Sigmoid colon (tissue), 4 donors: ENCODE data around the gene PSME4.

ENCODE experiments used
- CTCF ChIP-seq, 4 experiments: fragments of 450-650 bp in 3 of 4; fragments of 200-600 bp in 1 of 4; IDR thresholded peaks; one replicate each; pipeline ENCODE4 v1.5.1; 2016 to 2019; ENCODE audit warnings: antibody characterized with exemption in 4 of 4, mild to moderate bottlenecking in 3 of 4, moderate library complexity in 2 of 4
- EP300 ChIP-seq, 4 donors: sonication (generic); formaldehyde crosslinking; IDR thresholded peaks; one replicate each; pipeline ENCODE4 v1.6.1; 2017; ENCODE audit warnings: antibody characterized with exemption in 4 of 4
- POLR2A ChIP-seq, 2 donors: fragments of 450-650 bp; IDR thresholded peaks; one replicate each; pipeline ENCODE4 v1.6.1; 2016; ENCODE audit warnings: antibody characterized with exemption in 2 of 2, mild to moderate bottlenecking in 2 of 2, moderate library complexity in 2 of 2

GRCh38 chr2:53913721-53914120 lies 57.1 kb downstream of the PSME4 start:
- TF ChIP-seq CTCF (IDR thresholded peaks at IDR 0.05) (no peak), POLR2A (IDR thresholded peaks at IDR 0.05) (no peak), EP300 (IDR thresholded peaks at IDR 0.05) (no peak)
